Measurements from ENCODE around the gene IREB2. TPM values are rescaled to one million over a fixed set of nuclear protein-coding genes. Genes with fewer than 3 reads are reported as not detected.

The IREB2 gene
- total RNA-seq, 1 experiment from 2014 or later, result 6.5 TPM

DNA sequence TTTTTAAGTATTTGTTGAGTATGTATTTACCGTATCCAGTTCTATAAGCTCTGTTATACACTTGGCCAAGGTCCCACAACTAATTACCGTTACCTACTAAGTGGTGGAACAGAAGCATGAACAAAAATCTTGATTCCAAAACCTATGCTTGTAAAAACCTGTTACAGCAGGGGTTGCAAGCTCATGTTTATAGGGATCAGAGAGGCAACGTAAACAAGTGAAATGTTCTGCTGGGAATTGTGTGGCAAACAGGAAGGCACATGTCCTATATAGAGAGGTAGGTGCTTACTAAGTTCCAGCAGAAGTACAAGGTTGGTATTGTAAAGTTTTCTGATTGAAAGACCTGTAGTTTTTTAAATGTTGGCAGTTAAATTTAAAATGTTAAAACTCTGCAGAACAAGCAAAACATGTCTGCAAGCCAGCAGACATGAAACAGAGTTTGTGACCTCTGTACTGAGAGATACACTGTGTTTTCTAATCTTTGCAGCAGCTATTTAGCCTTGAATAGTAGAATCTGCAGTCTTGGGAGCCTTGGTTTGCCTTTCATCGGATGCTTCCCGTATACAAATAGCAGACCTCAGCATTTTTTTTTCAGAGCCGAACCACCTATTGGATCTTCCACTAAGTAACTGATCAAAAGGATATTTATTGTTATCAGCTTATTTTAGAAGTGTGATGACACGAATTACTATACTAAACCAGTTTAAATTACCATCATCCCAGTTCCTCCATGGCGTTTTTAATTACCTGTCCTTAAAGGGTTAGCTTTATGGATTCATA lies 11.4 kb downstream of the IREB2 start:
- CTCF ChIA-PET, result no interaction called here
- no peak overlapping the region for H3K4me3 ChIP-seq (ENCODE audit: low read length)
- no peak for DNase-seq
- peaks cover 3% of the 10 kb centered on the region; the same call in 1 of the 2 replicates for H3K36me3 ChIP-seq (ENCODE audit: low read depth, low read length)
- ATAC-seq, result no peak
- no peak overlapping the region for H3K9ac ChIP-seq (ENCODE audit: low read length)
- H3K9me2 ChIP-seq (replicated peaks; ENCODE audit: low read length), result no peaks in the 10 kb centered on the region
- H3K4me2 ChIP-seq (ENCODE audit: low read length), result no peak overlapping the region
- no peaks in the 10 kb centered on the region for H3F3A ChIP-seq (ENCODE audit: low read length, unreplicated experiment)
- peaks cover 91% of the 10 kb centered on the region for H3K79me2 ChIP-seq (ENCODE audit: low read length)
- no peaks in the 10 kb centered on the region for H3K4me1 ChIP-seq (ENCODE audit: insufficient read depth, low read length)
- intact Hi-C loops (cut with micrococcal nuclease), result no loop called here
- H2AFZ ChIP-seq (ENCODE audit: low read length), result no peak overlapping the region
- no peak overlapping the region for H3K27ac ChIP-seq (ENCODE audit: low read length)
- no peaks in the 10 kb centered on the region for H3K9me3 ChIP-seq (ENCODE audit: low read length)
- TF ChIP-seq EZH2phosphoT487 (IDR thresholded peaks at IDR 0.05; ENCODE audit: borderline replicate concordance, low read length), result no peak
- no peak for TF ChIP-seq EZH2 (IDR thresholded peaks at IDR 0.05; ENCODE audit: low read length, unreplicated experiment)
- TF ChIP-seq, protein P1, sequence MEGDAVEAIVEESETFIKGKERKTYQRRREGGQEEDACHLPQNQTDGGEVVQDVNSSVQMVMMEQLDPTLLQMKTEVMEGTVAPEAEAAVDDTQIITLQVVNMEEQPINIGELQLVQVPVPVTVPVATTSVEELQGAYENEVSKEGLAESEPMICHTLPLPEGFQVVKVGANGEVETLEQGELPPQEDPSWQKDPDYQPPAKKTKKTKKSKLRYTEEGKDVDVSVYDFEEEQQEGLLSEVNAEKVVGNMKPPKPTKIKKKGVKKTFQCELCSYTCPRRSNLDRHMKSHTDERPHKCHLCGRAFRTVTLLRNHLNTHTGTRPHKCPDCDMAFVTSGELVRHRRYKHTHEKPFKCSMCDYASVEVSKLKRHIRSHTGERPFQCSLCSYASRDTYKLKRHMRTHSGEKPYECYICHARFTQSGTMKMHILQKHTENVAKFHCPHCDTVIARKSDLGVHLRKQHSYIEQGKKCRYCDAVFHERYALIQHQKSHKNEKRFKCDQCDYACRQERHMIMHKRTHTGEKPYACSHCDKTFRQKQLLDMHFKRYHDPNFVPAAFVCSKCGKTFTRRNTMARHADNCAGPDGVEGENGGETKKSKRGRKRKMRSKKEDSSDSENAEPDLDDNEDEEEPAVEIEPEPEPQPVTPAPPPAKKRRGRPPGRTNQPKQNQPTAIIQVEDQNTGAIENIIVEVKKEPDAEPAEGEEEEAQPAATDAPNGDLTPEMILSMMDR (conservative IDR thresholded peaks at IDR 0.05; ENCODE audit: low read depth, low read length), result no peak
- POLR2A ChIA-PET (ENCODE audit: unreplicated experiment), result no interaction called here
- peaks cover 18% of the 10 kb centered on the region; the same call in 1 of the 2 replicates for H4K20me1 ChIP-seq (ENCODE audit: low read length)
- H3K27me3 ChIP-seq (ENCODE audit: low read length), result no peaks in the 10 kb centered on the region
- no TSS peak for BruUV-seq (replicated peaks)

DNA sequence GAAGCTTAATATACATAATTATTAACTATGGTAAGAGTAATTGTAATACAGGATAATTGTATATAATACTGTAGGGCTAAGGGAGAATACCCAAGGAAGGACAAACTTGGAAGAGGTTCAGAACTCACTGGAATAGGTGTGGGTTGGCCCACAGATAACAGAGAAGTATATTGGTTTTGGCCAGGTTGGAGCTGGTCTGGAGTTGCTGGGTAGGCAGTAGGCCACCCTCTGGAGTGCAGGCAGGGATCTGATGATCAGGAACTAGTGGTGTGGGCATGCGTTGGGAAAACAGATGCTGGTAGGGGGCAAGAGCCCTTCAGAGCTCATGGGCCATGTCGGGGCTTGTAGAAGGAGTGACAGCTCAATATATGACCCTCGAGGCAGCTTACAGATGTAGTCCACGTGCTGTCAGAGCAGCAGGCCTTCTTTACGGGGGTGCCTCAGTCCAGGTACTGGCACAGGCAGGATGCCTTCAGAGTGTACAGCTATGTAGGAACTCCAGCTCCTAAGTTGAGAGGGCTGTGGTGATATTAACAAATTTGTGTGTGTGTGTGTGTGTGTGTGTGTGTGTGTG lies 12.4 kb downstream of the IREB2 start:
- no peaks in the 10 kb centered on the region for H3K27me3 ChIP-seq (ENCODE audit: low read length)
- intact Hi-C loops (cut with micrococcal nuclease), result no loop called here
- no peak for DNase-seq
- no peak overlapping the region for H3K4me3 ChIP-seq (ENCODE audit: low read length)
- no peak overlapping the region for H3K4me2 ChIP-seq (ENCODE audit: low read length)
- H3F3A ChIP-seq (ENCODE audit: low read length, unreplicated experiment), result no peaks in the 10 kb centered on the region
- no peaks in the 10 kb centered on the region for H3K4me1 ChIP-seq (ENCODE audit: insufficient read depth, low read length)
- no peak for ATAC-seq
- H3K79me2 ChIP-seq (ENCODE audit: low read length), result peaks cover 92% of the 10 kb centered on the region
- ChIA-PET CTCF (no interaction called here), POLR2A (ENCODE audit: unreplicated experiment) (no interaction called here)
- H3K36me3 ChIP-seq (ENCODE audit: low read depth, low read length), result peaks cover 3% of the 10 kb centered on the region; the same call in 1 of the 2 replicates
- no peak overlapping the region for H2AFZ ChIP-seq (ENCODE audit: low read length)
- BruUV-seq (replicated peaks), result no TSS peak
- H4K20me1 ChIP-seq (ENCODE audit: low read length), result peaks cover 25% of the 10 kb centered on the region; the same call in 1 of the 2 replicates
- no peak overlapping the region for H3K27ac ChIP-seq (ENCODE audit: low read length)
- no peaks in the 10 kb centered on the region for H3K9me2 ChIP-seq (replicated peaks; ENCODE audit: low read length)
- TF ChIP-seq EZH2phosphoT487 (IDR thresholded peaks at IDR 0.05; ENCODE audit: borderline replicate concordance, low read length), result no peak
- no peaks in the 10 kb centered on the region for H3K9me3 ChIP-seq (ENCODE audit: low read length)
- H3K9ac ChIP-seq (ENCODE audit: low read length), result no peak overlapping the region

DNA sequence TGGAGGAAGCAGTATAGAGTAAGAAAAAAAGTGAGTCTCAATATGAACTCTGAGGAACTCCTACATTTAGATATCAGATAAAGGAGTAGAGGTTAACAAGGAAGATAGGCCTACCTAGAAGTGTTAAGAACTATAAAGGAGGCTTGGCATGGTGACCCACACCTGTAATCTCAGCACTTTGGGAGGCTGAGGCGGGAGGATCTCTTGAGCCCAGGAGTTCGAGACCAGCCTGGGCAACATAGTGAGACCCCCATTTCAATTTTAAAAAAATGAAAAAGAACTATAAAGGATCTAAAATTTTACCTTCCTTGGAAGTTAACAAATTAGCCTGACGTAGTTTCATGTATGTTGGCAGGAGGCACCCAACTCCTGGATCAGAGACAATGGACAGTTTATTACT lies 14.5 kb downstream of the IREB2 start:
- ATAC-seq, result no peak
- intact Hi-C loops (cut with micrococcal nuclease), result no loop called here
- Histone ChIP-seq H2AFZ (ENCODE audit: low read length) (no peak overlapping the region), H3K27ac (ENCODE audit: low read length) (no peak overlapping the region), H3K4me1 (ENCODE audit: insufficient read depth, low read length) (peaks cover 15% of the 10 kb centered on the region), H3K36me3 (ENCODE audit: low read depth, low read length) (peaks cover 3% of the 10 kb centered on the region; the same call in 1 of the 2 replicates), H4K20me1 (ENCODE audit: low read length) (peaks cover 31% of the 10 kb centered on the region), H3F3A (ENCODE audit: low read length, unreplicated experiment) (no peaks in the 10 kb centered on the region), H3K27me3 (ENCODE audit: low read length) (no peaks in the 10 kb centered on the region), H3K9me3 (ENCODE audit: low read length) (no peaks in the 10 kb centered on the region), H3K9me2 (replicated peaks; ENCODE audit: low read length) (no peaks in the 10 kb centered on the region), H3K4me2 (ENCODE audit: low read length) (no peak overlapping the region), H3K79me2 (ENCODE audit: low read length) (peaks cover 96% of the 10 kb centered on the region), H3K4me3 (ENCODE audit: low read length) (no peak overlapping the region), H3K9ac (ENCODE audit: low read length) (no peak overlapping the region)
- POLR2A ChIA-PET (ENCODE audit: unreplicated experiment), result no interaction called here
- TF ChIP-seq, protein P1 (conservative IDR thresholded peaks at IDR 0.05; ENCODE audit: low read depth, low read length), result no peak
- TF ChIP-seq EZH2 (IDR thresholded peaks at IDR 0.05; ENCODE audit: low read length, unreplicated experiment) (no peak), EZH2phosphoT487 (IDR thresholded peaks at IDR 0.05; ENCODE audit: borderline replicate concordance, low read length) (no peak)
- no peak for DNase-seq
- no TSS peak for BruUV-seq (replicated peaks)
- CTCF ChIA-PET, result no interaction called here
